NCI-H2196 treated with DMSO at 0.1 percent for 48 hours (cell line): Measurements from ENCODE around the gene CXCL14.

Source experiments
- DNase-seq: peaks from one replicate; lab custom pipeline; 2025; ENCODE audit not compliant: unreplicated experiment; lab: John Stamatoyannopoulos, UW

CXCL14 gene

DNA sequence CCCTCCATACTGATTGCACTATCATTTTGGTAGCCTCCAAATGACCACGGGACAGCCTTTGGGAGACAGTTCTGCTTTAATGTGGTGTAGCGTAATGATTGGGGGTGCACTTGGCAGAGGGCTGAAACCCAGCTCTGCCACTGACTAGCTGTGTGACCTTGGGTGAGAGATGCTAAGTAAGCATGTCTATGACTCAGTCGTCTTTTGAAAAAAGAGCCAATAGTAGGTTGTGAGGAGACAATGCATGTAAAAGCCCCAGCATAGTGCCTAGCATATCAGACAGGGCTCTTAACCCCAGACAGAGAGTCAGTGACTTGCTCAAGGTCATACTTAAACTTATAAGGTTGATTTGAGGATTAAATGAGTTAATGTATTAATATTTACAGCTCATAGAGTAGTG lies 18.0 kb upstream of the CXCL14 start:
- DNase-seq, result no peak

- DNase-seq, result no peak
Observed at GRCh38 chr5:135596157-135596763, 17.5 kb upstream of the CXCL14 start.

DNA sequence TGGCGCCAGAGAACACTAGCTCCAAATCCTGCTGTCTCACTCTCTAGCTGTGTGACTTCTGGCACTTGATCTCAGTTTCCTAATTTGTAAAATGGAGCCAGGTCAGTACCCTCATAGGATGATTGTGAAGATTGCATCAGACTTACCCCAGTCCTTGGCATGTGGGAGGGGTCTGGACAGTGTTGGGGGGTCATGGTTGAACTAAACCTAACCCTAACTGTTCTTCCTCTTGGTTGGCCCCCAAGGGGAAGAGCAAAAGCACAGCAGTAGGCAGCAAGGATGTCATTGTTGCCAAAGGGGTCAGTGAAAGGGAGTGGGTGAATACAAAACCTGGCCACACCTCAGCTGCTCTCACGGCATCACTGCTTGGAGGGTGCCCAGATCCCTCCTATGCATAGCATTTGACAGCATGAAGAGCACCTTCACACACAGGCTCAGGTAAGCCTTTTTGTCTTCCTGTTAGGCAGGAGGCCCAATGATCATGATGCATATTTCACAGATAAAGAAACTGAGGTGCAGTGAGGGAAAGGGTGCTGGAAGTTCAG lies 15.7 kb upstream of the CXCL14 start:
- DNase-seq, result no peak

GRCh38 chr5:135593886-135594285 lies 15.1 kb upstream of the CXCL14 start:
- no peak for DNase-seq

GRCh38 chr5:135593141-135593540 lies 14.3 kb upstream of the CXCL14 start:
- DNase-seq, result no peak

DNA sequence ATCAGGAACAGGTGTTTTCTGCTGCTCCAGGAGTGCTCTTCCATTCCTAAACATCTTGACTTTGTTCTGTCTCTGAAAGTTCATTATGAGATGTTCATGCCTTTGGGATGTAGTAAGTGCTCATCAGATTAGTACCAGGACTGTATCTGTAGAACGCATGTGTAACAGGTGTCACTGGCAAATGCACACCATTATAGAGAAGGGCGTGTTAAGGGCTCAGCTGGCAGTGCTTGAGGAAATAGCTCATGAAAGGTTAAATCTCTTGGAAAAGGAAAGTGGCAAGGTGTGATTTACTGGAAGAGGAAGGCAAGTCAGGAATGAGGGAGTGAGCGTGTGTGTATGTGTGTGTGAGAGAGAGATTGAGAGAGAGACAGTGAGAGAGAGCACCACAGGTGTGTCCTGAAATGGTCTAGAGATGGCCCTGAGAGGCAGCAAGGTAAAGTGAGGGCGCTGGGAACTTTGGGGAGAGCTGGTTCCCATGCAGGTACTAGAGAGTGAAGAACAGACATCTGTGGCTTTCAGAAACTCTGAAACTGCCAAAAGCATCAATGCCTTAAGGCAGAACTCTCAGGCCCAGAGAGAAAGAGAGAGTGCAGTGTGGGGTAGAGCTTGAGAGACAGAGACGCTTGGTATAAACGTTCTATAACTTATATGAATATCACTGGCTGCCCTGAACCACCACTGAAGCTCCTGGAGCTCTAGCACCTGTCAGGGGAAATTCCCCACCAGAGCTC lies 13.7 kb upstream of the CXCL14 start:
- DNase-seq, result no peak

DNA sequence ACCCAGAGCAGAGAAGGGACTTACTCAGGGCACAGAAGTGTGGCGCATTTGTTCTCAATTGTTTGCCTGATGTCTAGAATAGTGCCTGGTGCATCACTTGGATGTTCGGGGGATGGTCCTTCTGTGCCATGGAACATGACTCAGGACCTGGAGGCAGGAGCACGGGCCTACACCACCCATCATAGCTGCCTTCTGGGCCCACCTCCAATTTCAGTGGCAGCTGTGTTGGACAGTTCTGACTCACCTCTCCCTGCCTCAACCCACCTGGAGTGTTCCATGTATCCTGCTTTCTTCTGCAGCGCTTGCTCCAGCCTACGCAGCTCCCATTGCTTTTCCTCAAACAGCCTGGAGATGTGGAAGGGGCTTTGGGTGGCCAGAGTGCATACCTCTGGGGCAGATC lies 12.5 kb upstream of the CXCL14 start:
- no peak for DNase-seq

GRCh38 chr5:135589152-135589551 lies 10.4 kb upstream of the CXCL14 start:
- DNase-seq, result no peak

- no peak for DNase-seq
Observed at GRCh38 chr5:135587721-135588663, 9.2 kb upstream of the CXCL14 start.

DNA sequence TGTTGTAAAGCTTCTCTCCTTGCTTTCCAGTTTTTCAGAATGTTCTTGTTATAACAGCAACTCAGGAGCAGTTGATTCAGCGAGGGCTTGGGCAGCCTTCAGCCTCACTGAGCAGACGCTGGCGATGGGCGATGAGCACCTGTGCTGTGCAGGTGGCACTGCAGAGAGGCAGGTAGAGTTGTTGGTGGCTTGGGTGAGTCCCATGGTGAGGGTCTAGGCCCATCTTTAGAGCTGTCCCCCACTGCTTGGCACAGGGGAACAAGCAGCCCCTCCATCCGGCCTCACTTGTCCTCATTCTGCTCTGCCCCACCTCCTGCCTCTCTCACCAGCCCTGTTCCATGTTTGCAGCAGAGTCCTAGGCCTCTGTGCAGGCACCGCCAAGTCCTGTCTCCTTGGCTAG lies 6.1 kb upstream of the CXCL14 start:
- no peak for DNase-seq

DNA sequence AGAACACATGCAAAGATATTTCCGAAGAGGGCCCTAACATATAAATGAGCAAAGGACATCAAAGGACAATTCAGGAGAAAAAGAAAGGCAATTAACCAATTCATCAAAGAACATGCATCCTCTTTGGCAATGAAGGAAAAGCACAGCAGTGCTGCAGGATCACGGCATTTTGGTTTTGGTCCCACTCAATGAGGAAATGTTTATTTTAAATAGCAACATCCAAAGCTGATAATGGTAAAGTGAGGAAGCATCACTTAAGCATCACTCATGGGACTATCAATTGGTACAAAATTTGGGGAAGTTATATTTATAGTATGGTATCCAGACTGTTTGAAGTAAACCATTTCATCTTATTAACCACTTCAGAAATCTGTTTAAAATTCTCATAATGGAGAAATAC lies 5.5 kb upstream of the CXCL14 start:
- no peak for DNase-seq

GRCh38 chr5:135582099-135582781 lies 3.4 kb upstream of the CXCL14 start:
- DNase-seq, result no peak

- DNase-seq, result no peak
Observed at GRCh38 chr5:135578305-135578684, 496 bp downstream of the CXCL14 start.

GRCh38 chr5:135577421-135577820 lies 1.4 kb downstream of the CXCL14 start:
- DNase-seq, result no peak

DNA sequence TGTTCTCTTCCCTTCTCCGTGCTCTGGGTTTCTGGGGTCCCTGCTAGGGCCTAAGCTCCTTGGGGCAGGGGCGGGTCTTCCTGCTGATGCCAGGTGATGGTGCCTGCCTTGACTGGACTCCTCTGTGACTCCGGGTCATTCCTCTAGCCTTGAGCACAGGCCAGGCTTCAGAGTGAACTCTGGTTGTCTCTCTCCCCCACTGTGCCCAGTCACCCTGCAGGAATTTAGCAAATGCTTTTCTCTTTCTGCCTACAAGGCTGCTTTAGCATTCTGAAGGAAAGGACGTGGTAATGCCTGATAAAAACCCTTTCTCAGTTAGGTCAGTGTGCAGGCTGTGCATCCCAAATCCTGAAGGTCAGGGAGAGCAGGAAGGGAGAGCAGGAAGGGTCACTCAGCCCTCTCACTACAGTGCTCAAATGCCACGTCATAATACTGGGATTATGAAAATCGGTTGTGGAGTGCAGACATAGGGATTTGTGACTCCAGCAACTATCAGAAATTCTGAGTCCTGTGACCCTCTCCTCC lies 2.7 kb downstream of the CXCL14 start:
- DNase-seq, result no peak

DNA sequence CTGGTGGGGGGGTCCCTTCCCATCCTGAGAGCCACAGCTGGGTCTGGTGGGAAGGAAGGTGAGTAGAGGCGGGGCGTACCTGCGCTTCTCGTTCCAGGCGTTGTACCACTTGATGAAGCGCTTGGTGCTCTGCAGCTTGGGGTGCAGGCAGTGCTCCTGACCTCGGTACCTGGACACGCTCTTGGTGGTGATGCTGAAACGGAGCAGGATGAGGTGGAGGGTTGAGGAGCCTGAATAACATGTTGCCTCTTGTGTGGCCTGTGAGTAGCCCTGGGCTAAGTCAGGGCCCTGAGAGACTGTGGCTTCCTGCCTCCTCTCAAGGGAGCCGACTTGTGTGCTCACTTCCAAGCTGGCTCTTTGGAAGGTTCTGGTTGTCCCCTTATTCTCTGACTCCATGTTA lies 4.3 kb downstream of the CXCL14 start:
- no peak for DNase-seq

DNA sequence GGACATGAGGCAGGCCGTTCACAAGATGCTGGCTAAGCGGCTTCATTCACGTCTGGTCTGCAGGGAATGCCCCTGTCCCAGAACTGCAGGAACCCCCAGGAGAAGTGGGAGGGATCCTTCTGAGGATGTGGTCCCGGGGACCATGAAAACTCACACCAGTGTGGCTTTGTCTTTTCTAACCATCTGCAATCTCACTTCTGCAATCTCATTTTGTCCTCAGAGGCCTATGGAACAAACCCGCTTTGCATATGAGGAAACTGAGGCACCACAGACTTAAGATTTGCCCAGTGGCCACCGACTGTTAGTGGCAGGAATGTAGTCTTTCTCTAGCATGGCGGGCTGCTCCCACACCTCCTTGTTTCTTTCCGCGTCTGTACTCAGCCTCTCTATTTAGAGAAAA lies 6.9 kb downstream of the CXCL14 start:
- DNase-seq, result no peak

GRCh38 chr5:135571066-135571609 lies 7.7 kb downstream of the CXCL14 start:
- DNase-seq, result no peak

- no peak for DNase-seq
Observed at GRCh38 chr5:135570453-135570764, 8.4 kb downstream of the CXCL14 start.

DNA sequence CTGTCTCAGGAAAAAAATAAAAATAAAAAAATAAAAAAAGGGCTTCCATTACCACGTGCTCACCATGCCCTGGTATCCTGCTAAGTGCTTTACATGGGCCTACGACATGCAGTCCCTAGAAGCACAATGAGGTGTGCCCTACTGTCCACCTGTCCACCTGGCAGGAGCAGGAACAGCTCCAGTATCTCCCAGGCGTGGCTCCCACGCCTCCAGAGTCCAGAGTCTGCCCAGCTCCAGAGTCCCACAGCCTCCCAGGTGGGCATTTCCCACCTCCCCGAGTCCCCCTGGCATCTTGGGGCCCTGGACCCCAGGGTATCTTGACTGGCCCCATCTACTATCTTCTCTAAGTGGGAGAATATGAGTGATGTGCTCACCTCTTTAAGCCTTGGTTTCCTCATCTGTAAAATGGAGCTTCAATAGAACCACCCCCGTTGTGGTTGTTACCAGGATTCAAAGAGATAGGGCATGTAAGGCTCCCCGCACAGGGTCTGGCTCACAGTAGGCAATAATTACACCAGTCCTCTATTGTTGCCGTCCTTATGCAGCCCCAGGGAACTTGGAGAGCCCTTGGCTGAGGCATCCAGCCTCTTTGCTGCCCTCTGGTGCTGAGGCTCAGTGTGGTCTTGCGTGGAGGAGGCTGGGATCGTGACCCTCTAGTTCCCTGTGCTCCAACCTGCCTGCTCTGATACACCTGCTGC lies 8.9 kb downstream of the CXCL14 start:
- peak; percentile 26 for DNase-seq
